ENCODE measurements around the gene GJB3. TPM values are rescaled to one million over a fixed set of nuclear protein-coding genes. Genes with fewer than 3 reads are reported as not detected.

GJB3 gene
- total RNA-seq, 2 donors from 2014 or later, result 5.4 to 7.1 TPM

DNA sequence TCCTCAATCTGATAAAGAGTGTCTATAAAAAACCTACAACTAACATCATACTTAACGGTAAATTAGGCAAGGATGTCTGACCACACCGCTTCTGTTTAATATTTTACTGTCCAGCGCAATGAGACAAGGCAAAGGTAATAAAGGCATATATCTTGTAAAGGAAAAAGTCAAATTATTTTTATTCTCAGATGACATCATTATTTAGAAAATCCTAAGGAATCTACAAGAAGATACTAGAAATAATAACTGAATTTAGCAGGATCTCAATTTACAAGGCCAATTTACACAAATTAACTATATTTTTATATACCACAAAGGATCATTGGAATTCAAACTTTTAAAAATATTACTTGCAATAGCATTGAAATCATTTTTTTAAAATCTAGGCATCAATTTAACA lies 41.2 kb downstream of the GJB3 start:
- no peaks in the 10 kb centered on the region for H3K4me1 ChIP-seq (replicated peaks)
- DNase-seq (ENCODE audit: low spot score), result no peak
- H3K36me3 ChIP-seq, result no peaks in the 10 kb centered on the region
- H3K27me3 ChIP-seq (replicated peaks; ENCODE audit: insufficient read depth), result no peaks in the 10 kb centered on the region
- TF ChIP-seq, protein P1, sequence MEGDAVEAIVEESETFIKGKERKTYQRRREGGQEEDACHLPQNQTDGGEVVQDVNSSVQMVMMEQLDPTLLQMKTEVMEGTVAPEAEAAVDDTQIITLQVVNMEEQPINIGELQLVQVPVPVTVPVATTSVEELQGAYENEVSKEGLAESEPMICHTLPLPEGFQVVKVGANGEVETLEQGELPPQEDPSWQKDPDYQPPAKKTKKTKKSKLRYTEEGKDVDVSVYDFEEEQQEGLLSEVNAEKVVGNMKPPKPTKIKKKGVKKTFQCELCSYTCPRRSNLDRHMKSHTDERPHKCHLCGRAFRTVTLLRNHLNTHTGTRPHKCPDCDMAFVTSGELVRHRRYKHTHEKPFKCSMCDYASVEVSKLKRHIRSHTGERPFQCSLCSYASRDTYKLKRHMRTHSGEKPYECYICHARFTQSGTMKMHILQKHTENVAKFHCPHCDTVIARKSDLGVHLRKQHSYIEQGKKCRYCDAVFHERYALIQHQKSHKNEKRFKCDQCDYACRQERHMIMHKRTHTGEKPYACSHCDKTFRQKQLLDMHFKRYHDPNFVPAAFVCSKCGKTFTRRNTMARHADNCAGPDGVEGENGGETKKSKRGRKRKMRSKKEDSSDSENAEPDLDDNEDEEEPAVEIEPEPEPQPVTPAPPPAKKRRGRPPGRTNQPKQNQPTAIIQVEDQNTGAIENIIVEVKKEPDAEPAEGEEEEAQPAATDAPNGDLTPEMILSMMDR (IDR thresholded peaks at IDR 0.05), result no peak
- TF ChIP-seq POLR2AphosphoS5 (IDR thresholded peaks at IDR 0.05) (no peak), POLR2A (IDR thresholded peaks at IDR 0.05) (no peak)
- no peak overlapping the region for H3K27ac ChIP-seq
- no peak overlapping the region for H3K4me3 ChIP-seq
- intact Hi-C loops (cut with DNase I), result no loop called here
- 71% methylated on average over 3 of the region's 3 CpGs for WGBS
- no peaks in the 10 kb centered on the region for H3K9me3 ChIP-seq

DNA sequence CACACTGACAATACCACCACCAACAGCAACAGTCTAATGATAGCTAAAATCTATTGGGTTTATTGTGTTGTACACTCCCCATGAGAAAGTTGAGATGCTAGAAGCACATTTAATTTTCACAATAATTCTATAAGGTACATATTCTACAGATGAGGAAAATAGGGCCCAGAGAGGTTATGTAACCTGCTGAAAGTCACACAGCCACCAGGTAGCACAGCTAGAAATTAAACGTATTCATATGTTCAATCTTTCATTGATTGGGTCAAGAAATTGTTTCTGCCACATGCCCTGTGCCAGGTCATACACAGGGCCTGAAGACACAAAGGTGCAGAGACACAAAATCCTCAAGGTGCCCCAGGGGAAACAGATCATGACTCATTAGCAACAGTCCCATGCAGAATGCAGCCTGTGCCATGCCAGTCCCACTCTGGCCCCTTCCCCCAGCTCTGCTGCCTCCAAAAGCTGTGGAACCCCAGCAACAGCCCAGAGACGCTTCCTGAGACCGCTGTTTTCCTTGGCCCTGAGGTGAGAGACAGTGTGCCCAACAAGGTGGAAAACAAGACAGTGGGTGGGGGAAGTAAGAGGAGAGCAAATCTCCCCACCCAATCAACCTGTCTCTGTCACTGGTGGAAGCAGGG lies 43.9 kb downstream of the GJB3 start:
- Histone ChIP-seq H3K27me3 (replicated peaks; ENCODE audit: insufficient read depth) (no peaks in the 10 kb centered on the region), H3K4me3 (no peak overlapping the region), H3K4me1 (replicated peaks) (no peaks in the 10 kb centered on the region), H3K9me3 (no peaks in the 10 kb centered on the region), H3K36me3 (no peaks in the 10 kb centered on the region), H3K27ac (no peak overlapping the region)
- 90% methylated on average over 3 of the region's 3 CpGs for WGBS
- intact Hi-C loops (cut with DNase I), result no loop called here
- no peak for TF ChIP-seq POLR2AphosphoS5 (IDR thresholded peaks at IDR 0.05)
- no peak for TF ChIP-seq POLR2A (IDR thresholded peaks at IDR 0.05)
- TF ChIP-seq, protein P1 (IDR thresholded peaks at IDR 0.05), result no peak
- no peak for DNase-seq (ENCODE audit: low spot score)

DNA sequence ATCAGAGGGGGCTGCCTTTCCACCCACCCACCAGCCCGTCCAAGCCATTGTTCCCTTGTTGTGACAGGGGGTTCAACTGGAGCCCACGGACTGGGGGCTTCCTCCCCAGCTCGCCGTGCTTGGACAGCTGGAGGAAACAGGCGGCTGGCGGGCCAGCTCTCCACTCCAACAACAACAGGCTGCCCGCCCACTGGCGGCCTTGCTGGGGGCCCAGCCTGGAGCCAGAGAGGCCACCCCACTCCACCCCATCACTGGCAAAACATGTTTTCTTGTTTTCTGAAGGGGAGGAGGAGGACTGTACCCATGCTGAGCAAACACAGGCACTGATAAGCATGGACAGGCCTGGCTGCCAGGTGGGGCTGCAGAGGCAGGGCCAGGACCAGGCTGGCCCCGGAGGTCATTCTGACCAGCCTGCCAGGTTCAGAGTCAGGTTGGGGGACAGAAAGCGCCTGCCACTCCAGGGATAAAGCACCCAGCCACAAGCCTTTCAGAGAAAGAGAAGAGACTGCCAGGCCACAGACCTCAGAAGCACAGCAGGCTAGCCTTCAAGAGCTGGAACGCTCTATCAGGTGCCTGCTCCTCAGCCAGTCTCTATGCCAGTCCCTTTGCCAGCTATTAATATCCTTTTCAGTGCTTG lies 44.6 kb downstream of the GJB3 start:
- H3K4me1 ChIP-seq (replicated peaks), result no peaks in the 10 kb centered on the region
- no peak overlapping the region for H3K4me3 ChIP-seq
- no peaks in the 10 kb centered on the region for H3K36me3 ChIP-seq
- WGBS, result 67% methylated on average over 11 of the region's 11 CpGs
- H3K9me3 ChIP-seq, result no peaks in the 10 kb centered on the region
- intact Hi-C loops (cut with DNase I), result no loop called here
- H3K27me3 ChIP-seq (replicated peaks; ENCODE audit: insufficient read depth), result no peaks in the 10 kb centered on the region
- H3K27ac ChIP-seq, result no peak overlapping the region
- TF ChIP-seq POLR2A (IDR thresholded peaks at IDR 0.05), result no peak
- TF ChIP-seq POLR2AphosphoS5 (IDR thresholded peaks at IDR 0.05), result no peak
- TF ChIP-seq, protein P1 (IDR thresholded peaks at IDR 0.05), result no peak
- no peak for DNase-seq (ENCODE audit: low spot score)

DNA sequence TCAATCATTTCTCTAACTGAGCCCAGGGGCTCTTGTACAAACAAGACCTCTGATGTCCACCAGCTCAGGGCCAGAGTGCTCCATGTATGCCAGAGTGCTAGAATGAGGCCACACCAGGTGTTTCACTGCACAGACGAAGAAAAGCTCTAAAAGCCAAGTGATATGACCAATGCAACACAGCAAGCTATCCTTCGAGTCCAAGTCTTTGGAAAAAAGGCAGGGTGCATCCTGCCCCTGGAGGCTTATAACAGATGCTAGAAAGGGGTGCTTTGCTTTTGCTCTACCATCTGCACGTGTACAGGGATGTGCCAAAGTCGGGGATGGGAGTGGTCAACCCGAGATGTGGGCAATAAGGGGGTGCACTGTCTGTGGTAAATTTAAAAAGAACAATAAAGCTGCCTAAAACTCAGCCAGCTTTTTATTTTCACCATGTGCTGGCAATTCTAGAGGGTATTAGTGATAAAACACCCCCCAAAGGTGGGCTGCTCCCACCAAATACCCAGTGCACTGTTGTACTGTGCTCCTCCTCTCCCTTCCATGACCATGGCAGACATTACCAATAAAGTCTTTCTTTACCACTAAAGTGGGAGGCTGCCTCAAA lies 46.4 kb downstream of the GJB3 start:
- intact Hi-C loops (cut with DNase I), result no loop called here
- Histone ChIP-seq H3K27ac (no peak overlapping the region), H3K36me3 (no peaks in the 10 kb centered on the region), H3K4me1 (replicated peaks) (no peaks in the 10 kb centered on the region), H3K9me3 (no peaks in the 10 kb centered on the region), H3K4me3 (no peak overlapping the region), H3K27me3 (replicated peaks; ENCODE audit: insufficient read depth) (no peaks in the 10 kb centered on the region)
- WGBS, result 78% methylated on average over 5 of the region's 5 CpGs
- no peak for DNase-seq (ENCODE audit: low spot score)
- TF ChIP-seq, protein P1 (IDR thresholded peaks at IDR 0.05), result no peak
- TF ChIP-seq POLR2A (IDR thresholded peaks at IDR 0.05), result no peak
- no peak for TF ChIP-seq POLR2AphosphoS5 (IDR thresholded peaks at IDR 0.05)
